H1 (cell line): ENCODE results near the gene DHRS4. TPM values are rescaled to one million over a fixed set of nuclear protein-coding genes. Genes with fewer than 3 reads are reported as not detected.

ENCODE experiments used
- CTCF ChIA-PET: fragments of 300-600 bp; sonication (Branson Sonifier 250); formaldehyde crosslinking; loops from one replicate; lab custom pipeline; 2021; ENCODE audit not compliant: partially characterized antibody; lab: Charles Lee
- POLR2A ChIA-PET: fragments of 300-600 bp; sonication (Branson Sonifier 250); formaldehyde crosslinking; loops from one replicate; lab custom pipeline; 2021; ENCODE audit warnings: inconsistent platforms; ENCODE audit not compliant: partially characterized antibody; lab: Charles Lee
- DNase-seq, 2 experiments: peaks; one replicate each; pipeline versions ENCODE4 v3.0.0 to v3.0.0-alpha.2; 2010 to 2022; ENCODE audit warnings: low spot score in 2 of 2, low read depth in 1 of 2, mixed read lengths in 1 of 2
- FAIRE-seq: peaks from 2 replicates; lab custom pipeline; 2011; peaks lifted over from hg19 to GRCh38; lab: Jason Lieb, UNC
- H2AFZ ChIP-seq: 2 replicates; pipeline ENCODE4 v1.8.1; 2012; ENCODE audit warnings: low read length, inconsistent platforms
- H2AK5ac ChIP-seq: 2 replicates; pipeline ENCODE4 v1.6.1; 2013; ENCODE audit warnings: low read depth, low read length
- H2BK120ac ChIP-seq: replicated peaks from 2 replicates; pipeline ENCODE3; 2013; ENCODE audit warnings: low read depth, low read length, inconsistent platforms
- H2BK12ac ChIP-seq: 2 replicates; pipeline ENCODE4 v1.6.1; 2013; ENCODE audit warnings: low read depth, low read length
- H2BK15ac ChIP-seq: 2 replicates; pipeline ENCODE4 v1.6.1; 2013; ENCODE audit warnings: low read length
- H2BK20ac ChIP-seq: 2 replicates; pipeline ENCODE4 v1.6.1; 2013; ENCODE audit warnings: low read length
- H2BK5ac ChIP-seq: 2 replicates; pipeline ENCODE4 v1.6.1; 2013; ENCODE audit warnings: low read depth, low read length
- H3K14ac ChIP-seq: 2 replicates; pipeline ENCODE4 v1.6.1; 2013; ENCODE audit warnings: inconsistent platforms; ENCODE audit not compliant: insufficient read length
- H3K18ac ChIP-seq: 2 replicates; pipeline ENCODE4 v1.6.1; 2013; ENCODE audit warnings: low read length; ENCODE audit errors: extremely low read depth
- H3K23ac ChIP-seq: 2 replicates; pipeline ENCODE4 v1.6.1; 2013; ENCODE audit warnings: inconsistent platforms; ENCODE audit not compliant: insufficient read length
- H3K23me2 ChIP-seq: 2 replicates; pipeline ENCODE4 v1.6.1; 2013; ENCODE audit warnings: low read depth, low read length
- H3K27ac ChIP-seq: 2 replicates; pipeline ENCODE4 v1.6.1; 2011; ENCODE audit warnings: low read depth, low read length, inconsistent platforms
- H3K27me3 ChIP-seq, 4 experiments: replicated peaks in 1 of 4; 1 replicate in 1 of 4; 2 replicates in 3 of 4; pipeline versions ENCODE4 v1.6.1 to v1.8.1; 2011 to 2013; ENCODE audit warnings: low read length in 3 of 4, mild to moderate bottlenecking in 3 of 4, inconsistent platforms in 2 of 4, mixed read lengths in 2 of 4, moderate library complexity in 1 of 4; ENCODE audit not compliant: control insufficient read depth in 3 of 4, insufficient read depth in 3 of 4; ENCODE audit errors: extremely low read depth in 1 of 4
- H3K36me3 ChIP-seq, 4 experiments: 2 replicates each; pipeline versions ENCODE4 v1.6.1 to v1.8.1; 2011 to 2013; ENCODE audit warnings: mild to moderate bottlenecking in 4 of 4, low read length in 3 of 4, moderate library complexity in 2 of 4, control low read depth in 1 of 4, inconsistent platforms in 1 of 4; ENCODE audit not compliant: insufficient read depth in 4 of 4, control insufficient read depth in 2 of 4
- H3K4ac ChIP-seq: replicated peaks from 2 replicates; pipeline ENCODE3; 2013; ENCODE audit warnings: low read length, low read depth, mixed read lengths, inconsistent platforms; ENCODE audit not compliant: insufficient read length
- H3K4me1 ChIP-seq, 4 experiments: replicated peaks in 1 of 4; 1 replicate in 1 of 4; 2 replicates in 3 of 4; pipeline versions ENCODE4 v1.6.1 to v1.8.1; 2011 to 2013; ENCODE audit warnings: low read length in 3 of 4, inconsistent platforms in 2 of 4, mixed read lengths in 1 of 4; ENCODE audit not compliant: insufficient read depth in 4 of 4, control insufficient read depth in 3 of 4
- H3K4me2 ChIP-seq, 2 experiments: 2 replicates each; pipeline versions ENCODE4 v1.6.1 to v1.8.1; 2011 to 2013; ENCODE audit warnings: low read depth in 2 of 2, low read length in 2 of 2, control low read depth in 1 of 2, inconsistent platforms in 1 of 2, mild to moderate bottlenecking in 1 of 2; ENCODE audit not compliant: insufficient read depth in 1 of 2
- H3K4me3 ChIP-seq, 4 experiments: fragments of 200-600, 300-600 bp in 1 of 4; sonication (generic), shearing (Covaris generic), sonication (Bioruptor Twin) in 1 of 4; 2 replicates each; pipeline versions ENCODE4 v1.5.1 to v1.8.1; 2011 to 2016; ENCODE audit warnings: low read length in 4 of 4, low read depth in 3 of 4, control low read depth in 2 of 4, inconsistent platforms in 2 of 4, mild to moderate bottlenecking in 2 of 4, mixed read lengths in 1 of 4, moderate library complexity in 1 of 4; ENCODE audit not compliant: insufficient read depth in 2 of 4; ENCODE audit errors: extremely low read depth in 1 of 4
- H3K56ac ChIP-seq: replicated peaks from 2 replicates; pipeline ENCODE3; 2013; ENCODE audit warnings: low read depth, mild to moderate bottlenecking, mixed read lengths, low read length, inconsistent platforms; ENCODE audit not compliant: insufficient read length
- H3K79me1 ChIP-seq: 2 replicates; pipeline ENCODE4 v1.6.1; 2013; ENCODE audit warnings: low read depth, low read length, control low read depth
- H3K79me2 ChIP-seq, 2 experiments: 2 replicates each; pipeline versions ENCODE4 v1.6.1 to v1.8.1; 2012 to 2013; ENCODE audit warnings: low read length in 2 of 2, mild to moderate bottlenecking in 2 of 2, inconsistent platforms in 1 of 2; ENCODE audit not compliant: insufficient read depth in 2 of 2, control insufficient read depth in 1 of 2
- H3K9ac ChIP-seq, 4 experiments: replicated peaks in 1 of 4; 1 replicate in 1 of 4; 2 replicates in 3 of 4; pipeline versions ENCODE4 v1.6.1 to v1.8.1; 2011 to 2013; ENCODE audit warnings: low read depth in 3 of 4, low read length in 3 of 4, control low read depth in 2 of 4, mild to moderate bottlenecking in 2 of 4, moderate library complexity in 2 of 4, inconsistent platforms in 1 of 4; ENCODE audit errors: extremely low read depth in 1 of 4
- H3K9me3 ChIP-seq, 2 experiments: 2 replicates each; pipeline versions ENCODE4 v1.6.1 to v1.8.1; 2012 to 2013; ENCODE audit warnings: mild to moderate bottlenecking in 2 of 2, moderate library complexity in 2 of 2, control low read depth in 1 of 2, inconsistent platforms in 1 of 2, low read depth in 1 of 2, low read length in 1 of 2, mixed read lengths in 1 of 2; ENCODE audit not compliant: insufficient read depth in 2 of 2
- H4K20me1 ChIP-seq, 2 experiments: replicated peaks in 1 of 2; 2 replicates each; pipeline versions ENCODE3 to v1.8.1; 2011 to 2013; ENCODE audit warnings: inconsistent platforms in 2 of 2, low read length in 2 of 2, mild to moderate bottlenecking in 1 of 2; ENCODE audit not compliant: insufficient read depth in 2 of 2, control insufficient read depth in 1 of 2
- H4K5ac ChIP-seq: 2 replicates; pipeline ENCODE4 v1.6.1; 2013; ENCODE audit warnings: low read length, low read depth, mixed read lengths, inconsistent platforms; ENCODE audit not compliant: insufficient read length
- H4K8ac ChIP-seq: 2 replicates; pipeline ENCODE4 v1.8.0; 2013; ENCODE audit warnings: mild to moderate bottlenecking, moderate library complexity, low read length, inconsistent platforms; ENCODE audit not compliant: insufficient read depth; ENCODE audit errors: extremely low read depth
- H4K91ac ChIP-seq: replicated peaks from 2 replicates; pipeline ENCODE3; 2013; ENCODE audit warnings: low read length, mixed read lengths, inconsistent platforms; ENCODE audit not compliant: insufficient read length
- JUND ChIP-seq: IDR thresholded peaks from 2 replicates; pipeline ENCODE4 v1.6.1; 2011; ENCODE audit warnings: mild to moderate bottlenecking, improper control_type of control experiment, low read length
- TEAD4 ChIP-seq: IDR thresholded peaks from 2 replicates; pipeline ENCODE4 v1.6.1; 2012; ENCODE audit warnings: low read depth, low read length, inconsistent platforms, mixed read lengths
- WGBS, 2 experiments: shearing (Covaris generic) in 1 of 2; methylation state at CpG; one replicate each; pipeline versions ENCODE4 v1.1.6 to v1.1.7; 2013 to 2015; ENCODE audit warnings: low lambda C conversion rate in 2 of 2, mixed read lengths in 2 of 2, inconsistent platforms in 1 of 2, low coverage in 1 of 2, missing lambda C conversion rate in 1 of 2; ENCODE audit not compliant: insufficient replicate concordance in 2 of 2, insufficient coverage in 1 of 2, insufficient read length in 1 of 2; ENCODE audit errors: extremely low coverage in 1 of 2, missing lambda C conversion rate in 1 of 2; 5-methylcytosine and 5-hydroxymethylcytosine counted together
- polyA plus RNA-seq, 7 experiments: library from polyadenylated mRNA; depleted of rRNA in 3 of 7; stranded (reverse) in 5 of 7; unstranded in 2 of 7; fragments of >200 nt in 5 of 7; fragments of 200-250 nt in 2 of 7; gene quantifications; 1 replicate in 5 of 7; 2 replicates in 1 of 7; 4 replicates in 1 of 7; pipeline versions ENCODE4 v1.2.1 to v1.2.3, GENCODE V29; 2011 to 2013; ENCODE audit warnings: missing spikeins in 2 of 7, mixed read lengths in 2 of 7
- total RNA-seq: library from RNA; stranded (reverse); fragmentation: NEBNext Ultra II Directional; extraction: Animal tissue kit (Norgen Biotek cat#: 25700); gene quantifications from 2 replicates; pipeline ENCODE4 v1.2.1, GENCODE V29; 2021
- TF ChIP-seq, protein P1 (sequence below): IDR thresholded peaks from 2 replicates; pipeline ENCODE4 v1.6.1; 2012; ENCODE audit warnings: low read length, inconsistent platforms

Gene DHRS4
- total and polyA plus RNA-seq, 2 of the 8 experiments (the other 6 are each of a cell fraction or from before 2014, with no cell fraction given), result 11.7 to 16.2 TPM

DNA sequence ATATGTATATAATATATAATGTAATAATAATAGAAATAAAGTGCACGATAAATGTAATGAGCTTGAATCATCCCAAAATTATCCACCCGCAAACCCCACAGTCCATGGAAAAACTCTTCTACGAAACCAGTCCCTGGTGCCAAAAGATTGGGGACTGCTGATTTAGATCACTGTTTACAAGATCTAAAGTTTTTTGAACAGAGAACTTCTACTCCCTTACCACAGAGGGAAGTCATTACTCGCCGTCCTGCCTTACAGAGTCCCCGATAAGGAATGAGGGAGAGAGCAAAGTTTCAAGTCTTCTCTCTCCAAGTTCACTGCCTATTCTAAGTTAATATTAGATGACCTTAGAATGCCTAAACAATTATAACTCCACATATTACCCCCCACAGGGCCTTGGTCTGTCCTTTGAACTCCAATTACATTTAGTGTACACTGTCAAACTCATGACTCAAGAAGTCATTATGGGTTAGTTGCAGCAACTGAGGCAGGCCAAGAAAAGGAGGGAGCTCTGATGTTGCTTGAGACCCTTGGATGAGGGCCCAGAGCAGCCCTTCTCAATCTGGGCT is 21.8 kb upstream of the DHRS4 start:
- no peak for TF ChIP-seq TEAD4
- TF ChIP-seq, protein P1, sequence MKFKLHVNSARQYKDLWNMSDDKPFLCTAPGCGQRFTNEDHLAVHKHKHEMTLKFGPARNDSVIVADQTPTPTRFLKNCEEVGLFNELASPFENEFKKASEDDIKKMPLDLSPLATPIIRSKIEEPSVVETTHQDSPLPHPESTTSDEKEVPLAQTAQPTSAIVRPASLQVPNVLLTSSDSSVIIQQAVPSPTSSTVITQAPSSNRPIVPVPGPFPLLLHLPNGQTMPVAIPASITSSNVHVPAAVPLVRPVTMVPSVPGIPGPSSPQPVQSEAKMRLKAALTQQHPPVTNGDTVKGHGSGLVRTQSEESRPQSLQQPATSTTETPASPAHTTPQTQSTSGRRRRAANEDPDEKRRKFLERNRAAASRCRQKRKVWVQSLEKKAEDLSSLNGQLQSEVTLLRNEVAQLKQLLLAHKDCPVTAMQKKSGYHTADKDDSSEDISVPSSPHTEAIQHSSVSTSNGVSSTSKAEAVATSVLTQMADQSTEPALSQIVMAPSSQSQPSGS, result no peak
- no peak for TF ChIP-seq JUND

More for the DNA sequence above, 21.8 kb upstream of the DHRS4 start:
- Histone ChIP-seq H3K23ac (no peak overlapping the region), H2BK20ac (no peak overlapping the region), H4K8ac (no peak overlapping the region), H2AK5ac (no peak overlapping the region), H3K9ac (no peak overlapping the region), H3K79me1 (no peaks in the 10 kb centered on the region), H3K79me2 (no peaks in the 10 kb centered on the region), H2BK15ac (no peak overlapping the region), H2BK120ac (no peak overlapping the region), H4K91ac (no peak overlapping the region), H2BK12ac (no peak overlapping the region), H3K18ac (no peak overlapping the region), H4K5ac (no peak overlapping the region), H3K4me1 (no peaks in the 10 kb centered on the region), H3K36me3 (no peaks in the 10 kb centered on the region), H3K9me3 (no peaks in the 10 kb centered on the region), H2AFZ (no peak overlapping the region), H3K56ac (no peak overlapping the region), H3K14ac (no peak overlapping the region), H3K4ac (no peak overlapping the region), H4K20me1 (no peaks in the 10 kb centered on the region), H2BK5ac (no peak overlapping the region), H3K23me2 (no peaks in the 10 kb centered on the region), H3K4me2 (no peak overlapping the region), H3K27me3 (no peaks in the 10 kb centered on the region), H3K4me3 (no peak overlapping the region), H3K27ac (no peak overlapping the region)
- DNase-seq, result no peak
- WGBS, 2 experiments, result 94% methylated on average over 6 of the region's 6 CpGs; no CpG with 5 or more reads in 1 of the 2 experiments
- ChIA-PET POLR2A (no interaction called here), CTCF (interaction anchor here (0.6 to 6.1 kb wide), 10 partner anchors 16 to 353 kb away, joined by 3 to 44 read pairs (median 6); partner anchors contain the start of genes DHRS4 and JPH4)
- FAIRE-seq, result no peak
